K562 (cell line): ENCODE results near the gene CPEB1. TPM values are rescaled to one million over a fixed set of nuclear protein-coding genes. Genes with fewer than 3 reads are reported as not detected.

Experiments
- ATAC-seq: fragments of 200-7000 bp; cut with Tn5 transposase; 3 replicates; pipeline ENCODE4 v1.9.1; 2020; ENCODE audit warnings: moderate library complexity
- BruUV-seq: library from RNA; stranded (reverse); fragments of 400-500 nt; replicated peaks from 2 replicates; lab custom pipeline; 2021; lab: Mats Ljungman, UMichigan
- CTCF ChIA-PET: fragments of 300-600 bp; formaldehyde crosslinking; extraction: SDS; loops from one replicate; lab custom pipeline; 2021; ENCODE audit warnings: low intra/inter-chr PET ratio; lab: Yijun Ruan, JAX
- POLR2A ChIA-PET: fragments of 300-600, 350-650 bp; sonication (Branson Sonifier 250); formaldehyde crosslinking; extraction: SDS; loops from one replicate; lab custom pipeline; 2021; ENCODE audit warnings: antibody characterized with exemption, inconsistent platforms; lab: Yijun Ruan, JAX
- DNase-seq, 4 experiments: peaks; one replicate each; pipeline versions ENCODE4 v3.0.0 to v3.0.0-alpha.2; 2011 to 2018; ENCODE audit warnings: low spot score in 3 of 4, mixed read lengths in 3 of 4; ENCODE audit errors: extremely low read depth in 1 of 4
- FAIRE-seq: peaks from 2 replicates; lab custom pipeline; 2011; peaks lifted over from hg19 to GRCh38; lab: Jason Lieb, UNC
- H2AFZ ChIP-seq: 2 replicates; pipeline ENCODE4 v1.6.0; 2011; ENCODE audit warnings: low read depth, low read length, control low read depth, inconsistent platforms
- H3K27ac ChIP-seq: fragments of 200-600 bp; 3 replicates; pipeline ENCODE4 v1.8.0; 2011; ENCODE audit warnings: low read depth, mild to moderate bottlenecking, control low read depth, inconsistent platforms, low read length, moderate library complexity, mixed read lengths; ENCODE audit errors: extremely low read depth
- H3K27me3 ChIP-seq, 2 experiments: fragments of 300-600 bp in 1 of 2; 2 replicates in 1 of 2; 3 replicates in 1 of 2; pipeline versions ENCODE4 v1.6.0 to v1.8.0; 2011; ENCODE audit warnings: inconsistent platforms in 2 of 2, low read length in 2 of 2, mild to moderate bottlenecking in 1 of 2, mixed read lengths in 1 of 2, moderate library complexity in 1 of 2; ENCODE audit not compliant: control insufficient read depth in 2 of 2, insufficient read depth in 2 of 2
- H3K36me3 ChIP-seq: fragments of 300-600 bp; 3 replicates; pipeline ENCODE4 v1.8.0; 2011; ENCODE audit warnings: mild to moderate bottlenecking, low read length, inconsistent platforms; ENCODE audit not compliant: control insufficient read depth, insufficient read depth
- H3K4me1 ChIP-seq, 2 experiments: fragments of 200-600 bp in 1 of 2; replicated peaks in 1 of 2; 2 replicates in 1 of 2; 3 replicates in 1 of 2; pipeline versions ENCODE4 v1.5.1 to v1.8.0; 2011; ENCODE audit warnings: inconsistent platforms in 2 of 2, low read length in 2 of 2, mild to moderate bottlenecking in 1 of 2, mixed read lengths in 1 of 2, moderate library complexity in 1 of 2; ENCODE audit not compliant: control insufficient read depth in 2 of 2, insufficient read depth in 2 of 2
- H3K4me2 ChIP-seq: 2 replicates; pipeline ENCODE4 v1.6.1; 2011; ENCODE audit warnings: low read length, control low read depth, inconsistent platforms, mixed read lengths; ENCODE audit not compliant: insufficient read depth
- H3K4me3 ChIP-seq: fragments of 200-600 bp; sonication (generic), shearing (Covaris generic); 2 replicates; pipeline ENCODE4 v1.5.1; 2016; ENCODE audit warnings: control low read depth, inconsistent platforms
- H3K79me2 ChIP-seq: fragments of 200-600 bp; 3 replicates; pipeline ENCODE4 v1.8.0; 2011; ENCODE audit warnings: low read length, inconsistent platforms; ENCODE audit not compliant: control insufficient read depth, insufficient read depth
- H3K9ac ChIP-seq, 2 experiments: 2 replicates each; pipeline versions ENCODE4 v1.6.0 to v1.6.1; 2011; ENCODE audit warnings: low read depth in 2 of 2, low read length in 2 of 2, control low read depth in 1 of 2, inconsistent platforms in 1 of 2, mild to moderate bottlenecking in 1 of 2, mixed read lengths in 1 of 2; ENCODE audit not compliant: insufficient read depth in 1 of 2
- H3K9me1 ChIP-seq: one replicate; pipeline ENCODE4 v1.6.0; 2011; ENCODE audit warnings: inconsistent platforms, mild to moderate bottlenecking, low read length, moderate library complexity; ENCODE audit not compliant: control insufficient read depth, insufficient read depth
- H3K9me3 ChIP-seq: replicated peaks from 2 replicates; pipeline ENCODE4 v1.5.1; 2011; ENCODE audit warnings: low read depth, low read length, inconsistent platforms; ENCODE audit not compliant: control insufficient read depth, insufficient read depth
- H4K20me1 ChIP-seq: replicated peaks from 2 replicates; pipeline ENCODE4 v1.6.1; 2011; ENCODE audit warnings: low read length, inconsistent platforms, mixed read lengths; ENCODE audit not compliant: control insufficient read depth, insufficient read depth
- POLR2AphosphoS5 ChIP-seq: IDR thresholded peaks from 2 replicates; pipeline ENCODE4 v1.6.1; 2011; ENCODE audit warnings: mild to moderate bottlenecking, low read depth, low read length, moderate library complexity; ENCODE audit not compliant: control insufficient read depth, insufficient read depth
- TAF7 ChIP-seq: fragments of 450-650 bp; IDR thresholded peaks from 2 replicates; pipeline ENCODE4 v1.6.1; 2016; ENCODE audit warnings: missing genetic modification characterization, missing compliant biosample characterization
- WGBS: fragments of 100-300 bp; shearing (Covaris generic); methylation state at CpG from one replicate; pipeline ENCODE4 v1.1.6; 2016; ENCODE audit warnings: low coverage, mixed read lengths; ENCODE audit not compliant: insufficient coverage; ENCODE audit errors: missing lambda C conversion rate; 5-methylcytosine and 5-hydroxymethylcytosine counted together
- in situ Hi-C: fragments of 300-500 bp; cut with MboI; formaldehyde crosslinking; loops from 4 replicates; pipeline ENCODE4 v1.15.0; 2018; ENCODE audit warnings: inconsistent platforms, mixed read lengths
- intact Hi-C: fragments of 100-400 bp; cut with micrococcal nuclease; formaldehyde crosslinking; loops from 2 replicates; pipeline ENCODE4 v1.14.2; 2022
- polyA plus RNA-seq, 8 experiments: library from polyadenylated mRNA; depleted of rRNA in 4 of 8; stranded (reverse) in 5 of 8; unstranded in 3 of 8; fragments of >200 nt; fragmentation: Nextera tagmentation in 2 of 8; fragmentation: Illumina TruSeq in 1 of 8; extraction: Ambion mirVana in 2 of 8; extraction: Trizol in 1 of 8; gene quantifications; 2 replicates each; pipeline versions ENCODE4 v1.2.1 to v1.2.3, GENCODE V29; 2011 to 2014; ENCODE audit warnings: inconsistent platforms in 1 of 8, missing spikeins in 1 of 8
- total RNA-seq, 7 experiments: library from RNA; depleted of rRNA in 6 of 7; stranded (reverse); fragments of >200 nt in 6 of 7; fragmentation: Illumina TruSeq in 2 of 7; extraction: Trizol in 2 of 7; gene quantifications; 2 replicates each; pipeline versions ENCODE4 v1.2.1 to v1.2.3, GENCODE V29; 2011 to 2021; ENCODE audit warnings: low replicate concordance in 1 of 7
- TF ChIP-seq, protein P1 (sequence below): fragments of 450-650 bp; formaldehyde crosslinking; IDR thresholded peaks from 2 replicates; pipeline ENCODE4 v1.4.0; 2020; ENCODE audit warnings: mild to moderate bottlenecking
- TF ChIP-seq, protein P2 (sequence below): fragments of 450-650 bp; IDR thresholded peaks from 2 replicates; pipeline ENCODE4 v1.6.1; 2016; ENCODE audit warnings: borderline replicate concordance
- TF ChIP-seq, protein P3 (sequence below): sonication (generic); formaldehyde crosslinking; IDR thresholded peaks from 2 replicates; pipeline ENCODE4 v1.8.1; 2023; ENCODE audit warnings: missing genetic modification reagents, mild to moderate bottlenecking, borderline replicate concordance

CPEB1 gene
- total and polyA plus RNA-seq, 9 of the 15 experiments (the other 6 are each of a cell fraction or from before 2014, with no cell fraction given): 2.2 to 13.4 (median 9.7) TPM

DNA sequence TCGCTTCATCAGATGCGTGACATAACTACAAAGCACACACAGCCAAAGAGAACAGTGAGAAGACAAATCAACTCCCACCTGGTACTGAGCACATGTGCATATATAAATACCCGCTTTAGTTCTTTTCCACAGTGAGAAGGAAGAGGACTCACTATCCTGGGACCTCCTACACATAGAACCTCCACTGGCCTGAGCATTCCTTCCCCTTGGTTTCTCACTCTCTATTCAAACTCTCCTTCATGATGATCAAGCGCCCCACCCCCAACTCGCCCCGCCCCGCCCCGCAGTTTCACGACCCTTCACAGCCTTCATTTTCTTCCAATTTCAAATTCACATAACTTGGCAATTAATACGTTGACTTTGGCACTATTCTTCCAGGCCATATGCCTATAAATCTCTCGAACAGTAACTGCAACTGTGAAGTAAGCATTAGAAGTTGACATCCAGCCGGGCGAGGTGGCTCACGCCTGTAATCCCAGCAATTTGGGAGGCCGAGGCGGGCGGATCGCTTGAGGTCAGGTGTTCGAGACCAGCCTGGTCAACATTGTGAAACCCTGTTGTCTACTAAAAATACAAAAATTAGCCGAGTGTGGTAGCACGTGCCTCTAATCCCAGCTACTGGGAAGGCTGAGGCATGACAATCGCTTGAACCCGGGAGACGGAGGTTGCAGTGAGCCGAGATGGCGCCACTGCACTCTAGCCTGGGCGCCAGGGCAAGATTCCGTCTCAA lies 108.0 kb downstream of the CPEB1 start (continued):
- TF ChIP-seq, protein P1, sequence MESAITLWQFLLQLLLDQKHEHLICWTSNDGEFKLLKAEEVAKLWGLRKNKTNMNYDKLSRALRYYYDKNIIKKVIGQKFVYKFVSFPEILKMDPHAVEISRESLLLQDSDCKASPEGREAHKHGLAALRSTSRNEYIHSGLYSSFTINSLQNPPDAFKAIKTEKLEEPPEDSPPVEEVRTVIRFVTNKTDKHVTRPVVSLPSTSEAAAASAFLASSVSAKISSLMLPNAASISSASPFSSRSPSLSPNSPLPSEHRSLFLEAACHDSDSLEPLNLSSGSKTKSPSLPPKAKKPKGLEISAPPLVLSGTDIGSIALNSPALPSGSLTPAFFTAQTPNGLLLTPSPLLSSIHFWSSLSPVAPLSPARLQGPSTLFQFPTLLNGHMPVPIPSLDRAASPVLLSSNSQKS (CRISPR knock-in tag): no peak
- TF ChIP-seq, protein P2, sequence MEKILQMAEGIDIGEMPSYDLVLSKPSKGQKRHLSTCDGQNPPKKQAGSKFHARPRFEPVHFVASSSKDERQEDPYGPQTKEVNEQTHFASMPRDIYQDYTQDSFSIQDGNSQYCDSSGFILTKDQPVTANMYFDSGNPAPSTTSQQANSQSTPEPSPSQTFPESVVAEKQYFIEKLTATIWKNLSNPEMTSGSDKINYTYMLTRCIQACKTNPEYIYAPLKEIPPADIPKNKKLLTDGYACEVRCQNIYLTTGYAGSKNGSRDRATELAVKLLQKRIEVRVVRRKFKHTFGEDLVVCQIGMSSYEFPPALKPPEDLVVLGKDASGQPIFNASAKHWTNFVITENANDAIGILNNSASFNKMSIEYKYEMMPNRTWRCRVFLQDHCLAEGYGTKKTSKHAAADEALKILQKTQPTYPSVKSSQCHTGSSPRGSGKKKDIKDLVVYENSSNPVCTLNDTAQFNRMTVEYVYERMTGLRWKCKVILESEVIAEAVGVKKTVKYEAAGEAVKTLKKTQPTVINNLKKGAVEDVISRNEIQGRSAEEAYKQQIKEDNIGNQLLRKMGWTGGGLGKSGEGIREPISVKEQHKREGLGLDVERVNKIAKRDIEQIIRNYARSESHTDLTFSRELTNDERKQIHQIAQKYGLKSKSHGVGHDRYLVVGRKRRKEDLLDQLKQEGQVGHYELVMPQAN: peak; percentile 60
- peak; percentile 26; the same call in 1 of the 2 replicates for TF ChIP-seq TAF7 (tag)

DNA sequence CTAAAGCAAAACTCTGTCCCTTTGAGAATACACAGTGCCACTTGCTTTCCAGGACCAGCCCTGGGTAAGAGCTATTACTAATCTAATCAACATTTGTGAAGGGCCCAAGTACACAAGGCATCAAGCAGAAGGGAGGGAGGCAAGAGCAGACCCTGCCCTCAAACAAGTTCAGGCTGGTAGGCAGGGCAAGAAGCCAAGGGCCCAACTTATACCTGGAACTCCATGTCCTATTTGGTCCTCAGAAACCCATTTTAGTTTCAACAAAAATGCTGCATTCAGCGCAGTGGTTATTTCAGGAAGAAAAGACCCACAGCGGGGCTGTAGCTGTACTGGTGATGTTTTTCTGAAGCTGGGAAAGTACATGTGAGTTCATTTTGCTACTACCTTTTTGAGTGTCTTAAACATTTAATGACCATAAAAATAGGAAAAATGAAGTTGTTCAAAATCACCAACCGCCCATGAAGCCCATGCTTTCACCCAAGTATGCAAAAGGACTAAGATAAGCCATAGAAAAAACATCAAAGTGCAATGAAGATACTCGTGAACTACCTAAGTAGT lies 109.7 kb downstream of the CPEB1 start:
- 69% methylated on average over 4 of the region's 4 CpGs for WGBS
- CTCF ChIA-PET: no interaction called here
- BruUV-seq: no TSS peak
- H2AFZ ChIP-seq: no peak overlapping the region
- no peak for FAIRE-seq
- H3K79me2 ChIP-seq: peaks cover 53% of the 10 kb centered on the region
- no peaks in the 10 kb centered on the region for H3K9me3 ChIP-seq
- no peak for ATAC-seq
- intact Hi-C loops (no loop called here), in situ Hi-C loops (no loop called here)
- peak overlapping the region; percentile 95; the same call in 1 of the 2 replicates for H3K4me3 ChIP-seq
- peaks cover 5% of the 10 kb centered on the region for H3K9me1 ChIP-seq
- POLR2A ChIA-PET: interaction anchor here (0.6 to 8.9 kb wide), 4 partner anchors 11 to 773 kb away, joined by 3 to 95 read pairs (median 22); no protein-coding TSS in a partner anchor
- H3K36me3 ChIP-seq: peaks cover 66% of the 10 kb centered on the region
- H3K27me3 ChIP-seq: no peaks in the 10 kb centered on the region
- H4K20me1 ChIP-seq: peaks cover 42% of the 10 kb centered on the region
- TF ChIP-seq, protein P3, sequence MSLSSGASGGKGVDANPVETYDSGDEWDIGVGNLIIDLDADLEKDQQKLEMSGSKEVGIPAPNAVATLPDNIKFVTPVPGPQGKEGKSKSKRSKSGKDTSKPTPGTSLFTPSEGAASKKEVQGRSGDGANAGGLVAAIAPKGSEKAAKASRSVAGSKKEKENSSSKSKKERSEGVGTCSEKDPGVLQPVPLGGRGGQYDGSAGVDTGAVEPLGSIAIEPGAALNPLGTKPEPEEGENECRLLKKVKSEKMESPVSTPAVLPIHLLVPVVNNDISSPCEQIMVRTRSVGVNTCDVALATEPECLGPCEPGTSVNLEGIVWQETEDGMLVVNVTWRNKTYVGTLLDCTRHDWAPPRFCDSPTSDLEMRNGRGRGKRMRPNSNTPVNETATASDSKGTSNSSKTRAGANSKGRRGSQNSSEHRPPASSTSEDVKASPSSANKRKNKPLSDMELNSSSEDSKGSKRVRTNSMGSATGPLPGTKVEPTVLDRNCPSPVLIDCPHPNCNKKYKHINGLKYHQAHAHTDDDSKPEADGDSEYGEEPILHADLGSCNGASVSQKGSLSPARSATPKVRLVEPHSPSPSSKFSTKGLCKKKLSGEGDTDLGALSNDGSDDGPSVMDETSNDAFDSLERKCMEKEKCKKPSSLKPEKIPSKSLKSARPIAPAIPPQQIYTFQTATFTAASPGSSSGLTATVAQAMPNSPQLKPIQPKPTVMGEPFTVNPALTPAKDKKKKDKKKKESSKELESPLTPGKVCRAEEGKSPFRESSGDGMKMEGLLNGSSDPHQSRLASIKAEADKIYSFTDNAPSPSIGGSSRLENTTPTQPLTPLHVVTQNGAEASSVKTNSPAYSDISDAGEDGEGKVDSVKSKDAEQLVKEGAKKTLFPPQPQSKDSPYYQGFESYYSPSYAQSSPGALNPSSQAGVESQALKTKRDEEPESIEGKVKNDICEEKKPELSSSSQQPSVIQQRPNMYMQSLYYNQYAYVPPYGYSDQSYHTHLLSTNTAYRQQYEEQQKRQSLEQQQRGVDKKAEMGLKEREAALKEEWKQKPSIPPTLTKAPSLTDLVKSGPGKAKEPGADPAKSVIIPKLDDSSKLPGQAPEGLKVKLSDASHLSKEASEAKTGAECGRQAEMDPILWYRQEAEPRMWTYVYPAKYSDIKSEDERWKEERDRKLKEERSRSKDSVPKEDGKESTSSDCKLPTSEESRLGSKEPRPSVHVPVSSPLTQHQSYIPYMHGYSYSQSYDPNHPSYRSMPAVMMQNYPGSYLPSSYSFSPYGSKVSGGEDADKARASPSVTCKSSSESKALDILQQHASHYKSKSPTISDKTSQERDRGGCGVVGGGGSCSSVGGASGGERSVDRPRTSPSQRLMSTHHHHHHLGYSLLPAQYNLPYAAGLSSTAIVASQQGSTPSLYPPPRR (CRISPR knock-in tag): no peak
- TF ChIP-seq POLR2AphosphoS5: 0 out of 2 replicates have a peak, but pooled peaks have one; percentile 14
- peak overlapping the region; percentile 93; the same call in 2 of the 3 replicates for H3K27ac ChIP-seq
- peak overlapping the region in 1 of 2 experiments; percentile 99; a peak in 2 of 4 replicates for H3K9ac ChIP-seq
- H3K4me1 ChIP-seq: peaks cover 13 to 17% of the 10 kb centered on the region in 2 experiments; a peak in 4 of 5 replicates
- H3K4me2 ChIP-seq: peak overlapping the region; percentile 96; the same call in 1 of the 2 replicates
- peak in 1 of 4 experiments; percentile 16 for DNase-seq
